CD4-positive, alpha-beta T cell treated with Interleukin-12 subunit alpha and Interleukin-12 subunit beta, for 1 hour (primary cell): ENCODE data around the gene TTC23.

Source experiments
- DNase-seq: peaks from one replicate; pipeline ENCODE4 v3.0.0-alpha.2; 2020

Gene TTC23

DNA sequence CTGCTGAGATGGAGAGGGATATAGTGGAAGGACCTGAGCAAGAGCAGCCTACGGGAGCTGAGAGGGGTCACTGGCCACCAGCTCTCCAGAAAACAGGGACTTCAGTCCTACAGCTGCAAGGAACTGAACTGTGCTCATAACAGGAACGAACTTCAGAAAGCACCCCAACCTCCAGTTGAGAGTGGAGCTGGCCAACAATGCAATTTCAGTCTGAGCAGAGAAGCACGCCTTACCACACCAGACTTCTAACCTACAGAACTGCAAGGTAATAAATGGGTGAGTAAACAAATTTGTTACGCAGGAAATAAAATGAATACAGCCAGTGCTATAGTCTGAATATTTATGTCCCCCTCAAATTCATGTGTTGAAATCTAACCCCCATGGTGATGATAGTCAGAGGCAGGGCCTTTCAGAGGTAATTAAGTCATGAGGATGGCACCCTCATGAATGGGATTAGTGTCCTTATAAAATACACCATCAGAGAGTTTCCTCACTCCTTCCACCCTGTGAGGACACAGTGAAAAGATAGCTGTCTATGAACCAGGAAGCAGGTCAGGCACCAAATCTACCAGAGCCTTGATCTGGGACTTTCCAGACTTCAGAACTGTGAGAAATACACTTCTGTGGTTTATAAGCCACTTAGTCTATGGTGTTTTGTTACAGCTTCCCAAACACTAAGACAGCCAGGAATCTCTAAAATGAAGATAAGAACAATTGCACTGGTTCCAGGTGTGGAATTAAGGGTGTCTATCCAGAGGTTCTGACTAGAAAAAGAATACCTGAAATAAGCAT is 85.9 kb downstream of the TTC23 start:
- peak; percentile 2 for DNase-seq

DNA sequence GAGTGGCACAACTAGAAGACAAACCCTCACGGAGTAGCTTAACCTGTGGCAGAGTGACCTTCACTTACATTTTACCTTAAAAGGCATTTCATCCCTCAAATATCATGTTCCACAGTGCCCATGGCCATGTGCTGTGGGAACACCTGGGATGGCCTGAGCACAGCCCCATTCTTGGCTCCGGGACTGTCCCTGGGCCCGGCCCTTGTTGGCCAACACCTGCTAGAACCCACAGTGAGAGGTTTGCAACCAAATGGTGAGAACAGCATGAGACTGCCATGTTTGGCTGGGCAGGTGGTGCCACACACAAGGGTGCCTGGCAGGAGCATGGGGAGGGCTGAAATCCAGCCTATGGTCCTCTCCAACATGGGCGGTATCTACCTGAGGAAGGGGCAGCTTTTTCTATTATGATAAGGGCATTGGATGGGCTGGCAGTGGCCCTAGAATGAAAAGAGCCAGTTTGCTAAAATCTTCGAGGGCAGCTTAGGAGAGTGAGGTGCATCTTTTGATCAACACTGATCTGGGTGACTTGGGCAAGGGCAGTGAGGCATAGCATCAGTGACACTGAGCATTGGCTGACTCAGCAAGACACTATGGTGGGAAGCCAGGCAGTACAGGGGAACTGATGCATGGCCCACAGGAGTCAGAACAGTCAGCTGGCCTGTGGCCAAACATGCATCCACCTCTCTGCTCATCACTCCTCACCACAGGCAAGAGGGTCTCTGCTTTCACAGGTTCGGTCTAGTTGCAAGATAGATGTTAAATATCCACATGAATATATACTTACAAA is 90.6 kb downstream of the TTC23 start:
- DNase-seq: no peak

GRCh38 chr15:99157456-99157855 is 91.9 kb downstream of the TTC23 start:
- DNase-seq: no peak

DNA sequence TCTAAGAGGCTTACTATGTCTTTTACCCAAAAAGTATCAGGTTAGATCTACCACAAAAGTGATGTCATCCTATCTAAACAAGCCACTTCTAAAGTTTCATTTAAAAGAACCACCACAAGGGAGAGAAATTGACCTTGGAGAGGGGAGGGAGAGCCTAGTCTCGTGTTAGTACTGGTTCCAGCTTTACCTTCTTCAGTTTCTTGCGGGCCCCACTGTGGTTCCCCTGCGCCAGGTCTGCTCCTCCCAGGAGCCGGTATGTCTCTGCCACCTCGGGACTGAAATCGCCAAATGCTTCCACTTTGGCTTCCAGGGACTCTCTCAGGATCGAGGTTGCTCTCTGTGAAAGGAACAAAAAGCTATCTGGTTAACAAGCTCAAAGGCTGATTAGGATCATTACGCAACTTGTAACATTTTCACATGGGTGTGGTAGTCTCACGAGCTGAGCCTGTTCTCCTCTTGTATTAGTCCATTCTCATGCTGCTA is 93.4 kb downstream of the TTC23 start:
- no peak for DNase-seq

- DNase-seq: no peak
Observed at GRCh38 chr15:99154271-99154670, 95.1 kb downstream of the TTC23 start.

GRCh38 chr15:99153026-99153535 is 96.3 kb downstream of the TTC23 start:
- DNase-seq: no peak

DNA sequence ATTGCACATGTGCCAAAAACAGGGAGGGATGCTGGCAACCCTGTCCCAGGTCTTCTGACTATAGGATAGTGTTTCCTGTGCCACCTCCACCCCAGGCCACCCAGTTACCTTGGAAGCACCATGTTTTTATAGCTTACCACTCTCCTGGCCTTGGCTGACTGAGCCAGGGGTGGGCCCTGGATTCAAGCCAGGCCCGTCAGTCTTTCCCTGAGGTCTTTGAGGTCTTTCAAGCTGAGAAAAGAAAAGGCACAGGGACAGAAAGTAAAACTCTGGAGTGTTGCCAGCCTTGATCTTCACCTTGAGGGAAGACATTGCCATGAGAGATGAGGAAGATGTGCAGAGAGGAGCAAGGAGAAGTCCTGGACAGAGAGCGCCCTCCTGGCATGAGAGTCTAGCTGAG is 98.2 kb downstream of the TTC23 start:
- DNase-seq: no peak

DNA sequence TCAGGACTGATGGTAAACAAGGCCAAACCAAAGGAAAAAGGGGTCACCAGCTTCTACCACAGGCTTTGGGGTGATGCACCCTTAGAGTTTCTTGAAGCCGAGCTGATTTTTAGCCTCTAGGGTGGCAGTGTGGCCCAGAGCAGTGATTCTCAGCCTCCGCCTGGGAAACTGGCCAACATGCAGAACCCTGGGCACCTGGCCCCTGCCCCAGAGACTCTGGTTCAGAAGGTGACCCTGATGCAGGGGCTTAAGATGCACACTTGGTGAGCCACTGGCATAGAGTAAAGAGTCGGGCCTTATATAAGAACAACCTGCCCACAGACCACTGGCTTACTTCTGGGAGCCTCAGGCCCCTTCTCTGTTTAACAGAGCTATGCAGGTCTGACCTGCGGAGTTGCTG is 100.0 kb downstream of the TTC23 start:
- no peak for DNase-seq

DNA sequence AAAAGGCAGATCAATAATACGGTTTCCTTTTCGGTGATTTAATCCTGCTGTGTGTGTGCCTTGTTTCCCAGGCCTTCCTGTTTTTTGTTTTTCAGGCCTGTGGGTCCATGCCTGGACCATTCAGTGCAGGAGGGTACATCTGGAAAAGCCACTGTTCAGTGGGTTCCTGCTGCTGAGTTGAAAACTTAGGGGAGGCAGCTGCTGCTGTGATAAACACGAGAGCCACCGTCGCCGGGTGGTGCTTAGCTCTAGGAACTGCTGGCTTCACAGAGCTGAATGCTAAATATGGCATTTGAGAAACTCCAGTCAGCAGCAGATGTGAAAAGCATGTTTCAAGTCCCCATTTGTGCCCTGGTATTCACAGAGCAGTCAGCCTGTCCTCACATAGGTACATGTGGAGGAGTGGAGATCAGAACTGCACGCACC is 100.5 kb downstream of the TTC23 start:
- no peak for DNase-seq

GRCh38 chr15:99146661-99147060 is 102.7 kb downstream of the TTC23 start:
- no peak for DNase-seq

- DNase-seq: no peak
Observed at GRCh38 chr15:99145778-99146177, 103.6 kb downstream of the TTC23 start.

GRCh38 chr15:99145005-99145404 is 104.4 kb downstream of the TTC23 start:
- DNase-seq: no peak

DNA sequence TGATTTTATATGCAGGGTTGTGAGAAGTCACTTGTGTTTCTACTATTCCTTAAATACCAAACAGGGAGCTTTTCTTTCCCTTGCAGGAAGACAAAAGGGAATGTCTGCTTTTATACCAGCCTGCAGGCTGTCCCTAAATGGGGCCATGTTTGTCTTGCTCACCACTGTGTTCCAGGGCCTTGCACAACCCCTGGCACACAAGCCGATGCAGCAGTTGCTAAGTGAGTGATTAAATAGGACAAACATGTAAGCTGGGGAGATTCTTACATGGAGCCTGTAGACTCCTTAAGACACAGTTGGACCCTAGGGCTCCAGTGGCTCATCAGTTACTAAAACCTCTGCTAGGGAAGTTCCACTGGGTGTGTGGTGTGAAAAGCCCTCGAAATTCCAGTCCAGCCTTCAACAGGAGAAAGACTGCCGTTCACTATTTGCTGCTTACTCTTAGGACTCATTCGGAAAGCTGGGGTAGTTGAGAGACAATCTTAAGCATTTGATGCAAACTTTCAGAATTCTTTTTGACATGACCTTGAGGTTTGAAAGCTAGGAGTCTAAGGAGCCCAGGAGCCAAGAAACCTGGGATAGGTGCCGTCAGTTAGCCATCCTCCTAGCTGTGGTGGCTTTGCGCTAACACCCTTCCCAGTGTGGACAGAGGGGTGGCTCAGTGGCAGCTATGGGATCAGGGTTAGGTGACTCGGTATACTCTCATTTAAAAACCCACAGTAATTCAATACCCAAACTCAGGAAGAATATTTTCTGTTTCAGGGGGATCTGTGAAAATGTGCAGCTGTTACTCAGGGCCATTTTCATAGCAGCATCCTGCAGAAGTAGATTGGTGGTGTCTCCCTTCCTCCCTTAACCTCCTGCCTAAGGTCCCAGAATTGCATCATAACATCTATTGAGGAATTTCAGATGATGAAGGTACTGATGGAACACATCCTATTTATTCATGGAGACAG is 105.4 kb downstream of the TTC23 start:
- no peak for DNase-seq

DNA sequence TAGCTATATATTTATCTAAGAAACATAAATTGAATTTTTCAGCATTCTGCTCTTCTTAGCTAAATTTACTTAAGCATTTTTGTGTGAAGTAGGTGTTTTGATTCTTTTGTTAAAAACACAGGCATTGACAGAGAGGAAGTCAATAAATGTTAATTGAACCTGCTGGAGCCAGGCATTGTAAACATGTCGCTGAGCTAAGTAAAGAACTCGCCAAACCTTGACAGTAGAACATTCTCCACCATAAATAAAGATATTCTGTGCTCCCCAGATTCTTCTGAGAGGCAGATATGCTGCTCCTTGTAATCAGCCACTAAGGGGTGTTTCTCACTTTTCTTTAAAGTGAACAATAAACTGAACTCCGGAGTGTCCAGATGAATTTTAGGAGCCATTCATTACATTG is 106.1 kb downstream of the TTC23 start:
- no peak for DNase-seq

DNA sequence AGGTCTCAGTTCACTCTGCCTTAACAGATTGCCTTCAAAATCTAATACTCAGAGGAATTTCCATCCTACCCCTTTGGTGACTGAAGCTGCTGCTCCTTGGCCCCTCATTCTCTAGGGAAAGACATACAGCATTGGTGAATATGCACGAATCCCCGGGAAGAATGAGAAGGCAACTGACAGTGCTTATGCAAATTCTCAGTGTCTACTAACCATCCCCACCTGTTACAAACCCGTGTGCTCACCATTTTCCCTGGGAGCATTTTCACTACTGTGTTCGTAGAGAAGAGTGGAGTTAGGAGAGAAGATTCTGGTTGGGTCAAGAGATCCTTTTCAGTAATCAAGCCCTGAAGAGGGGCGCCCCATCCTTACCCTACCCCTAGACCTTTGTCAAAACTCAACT is 106.8 kb downstream of the TTC23 start:
- no peak for DNase-seq

DNA sequence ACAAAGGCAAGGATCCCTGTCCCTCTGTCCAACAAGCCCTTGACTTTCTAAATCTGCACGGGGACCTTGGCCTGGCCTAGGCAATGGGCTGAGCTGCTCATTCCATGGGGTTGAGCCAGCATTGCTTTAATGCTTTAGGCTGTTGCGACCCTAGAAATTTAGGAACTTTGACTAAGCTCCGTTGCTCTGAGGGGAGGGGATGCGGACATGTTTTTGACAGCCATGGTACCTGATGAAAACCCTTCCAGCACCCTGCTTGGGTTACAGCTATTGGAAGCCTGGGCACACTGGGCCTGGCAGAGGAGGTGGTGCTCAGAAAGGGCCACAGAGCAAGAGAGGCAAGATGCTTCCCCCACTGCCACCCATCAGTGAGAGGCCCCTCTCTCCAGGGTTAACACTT is 107.4 kb downstream of the TTC23 start:
- DNase-seq: no peak

DNA sequence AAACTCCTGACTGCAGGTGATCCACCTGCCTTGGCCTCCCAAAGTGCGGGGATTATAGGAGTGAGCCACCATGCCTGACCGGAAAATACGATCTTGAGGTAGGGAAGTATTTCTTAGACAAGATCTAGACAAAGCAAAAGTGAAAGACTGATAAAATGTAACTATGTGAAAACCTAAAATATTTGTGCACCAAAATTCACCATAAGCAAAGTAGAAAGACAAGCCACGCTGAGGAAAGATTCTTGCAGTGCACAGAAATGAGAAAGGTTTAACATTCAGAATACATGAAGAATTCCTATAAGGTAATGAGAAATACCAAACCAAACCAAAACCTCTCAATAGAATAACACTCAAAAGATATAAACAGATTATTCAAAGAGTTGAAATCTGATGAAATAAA is 108.8 kb downstream of the TTC23 start:
- no peak for DNase-seq

GRCh38 chr15:99139276-99139675 is 110.1 kb downstream of the TTC23 start:
- DNase-seq: no peak

- no peak for DNase-seq
Observed at GRCh38 chr15:99138491-99138982, 110.8 kb downstream of the TTC23 start.

- DNase-seq: no peak
Observed at GRCh38 chr15:99137877-99138276, 111.5 kb downstream of the TTC23 start.

- no peak for DNase-seq
Observed at GRCh38 chr15:99137111-99137546, 112.3 kb downstream of the TTC23 start.

GRCh38 chr15:99135194-99135593 is 114.2 kb downstream of the TTC23 start:
- no peak for DNase-seq
